ENCODE measurements around the gene RNF31. TPM values are rescaled to one million over a fixed set of nuclear protein-coding genes. Genes with fewer than 3 reads are reported as not detected.

The RNF31 gene
- polyA plus RNA-seq, 1 of the 3 experiments (the other 2 are of a cell fraction), result 19.2 TPM

- DNase-seq, result no peak
- H3K9ac ChIP-seq, result peak overlapping the region; percentile 57; the same call in 1 of the 2 replicates
- peak overlapping the region; percentile 13 to 96; a peak in 3 of 4 replicates for H3K4me3 ChIP-seq (ENCODE audit: low read depth in 2 of 2, low read length in 1 of 2)
- no peaks in the 10 kb centered on the region for H3K9me2 ChIP-seq
- WGBS (ENCODE audit: low lambda C conversion rate), result 0% methylated on average over 3 of the region's 3 CpGs
- ChIA-PET POLR2A (interaction anchor here (0.6 to 3.2 kb wide), 10 partner anchors 9 to 54 kb away, joined by 3 to 10 read pairs (median 5); partner anchors contain the start of genes CHMP4A, EMC9, IRF9 and PSME2), CTCF (interaction anchor here (0.8 to 2.6 kb wide), 7 partner anchors 28 to 243 kb away, joined by 3 to 8 read pairs (median 4); partner anchors contain the start of genes CIDEB, DCAF11, IRF9 and NRL)
- H3K4me2 ChIP-seq, result peak overlapping the region; percentile 98
- H3K9me3 ChIP-seq, result no peaks in the 10 kb centered on the region
- H4K20me1 ChIP-seq (ENCODE audit: insufficient read depth), result no peaks in the 10 kb centered on the region
- H3K4me1 ChIP-seq (ENCODE audit: control insufficient read depth in 1 of 2, insufficient read depth in 2 of 2, low read depth in 1 of 2, low read length in 1 of 2), result peaks cover 9 to 21% of the 10 kb centered on the region in 2 experiments
- peak overlapping the region; percentile 82 for H2AFZ ChIP-seq (ENCODE audit: low read depth)
- TF ChIP-seq SIN3A (IDR thresholded peaks at IDR 0.05; ENCODE audit: borderline replicate concordance, low read depth, low read length), result no peak
- TF ChIP-seq, protein P1, sequence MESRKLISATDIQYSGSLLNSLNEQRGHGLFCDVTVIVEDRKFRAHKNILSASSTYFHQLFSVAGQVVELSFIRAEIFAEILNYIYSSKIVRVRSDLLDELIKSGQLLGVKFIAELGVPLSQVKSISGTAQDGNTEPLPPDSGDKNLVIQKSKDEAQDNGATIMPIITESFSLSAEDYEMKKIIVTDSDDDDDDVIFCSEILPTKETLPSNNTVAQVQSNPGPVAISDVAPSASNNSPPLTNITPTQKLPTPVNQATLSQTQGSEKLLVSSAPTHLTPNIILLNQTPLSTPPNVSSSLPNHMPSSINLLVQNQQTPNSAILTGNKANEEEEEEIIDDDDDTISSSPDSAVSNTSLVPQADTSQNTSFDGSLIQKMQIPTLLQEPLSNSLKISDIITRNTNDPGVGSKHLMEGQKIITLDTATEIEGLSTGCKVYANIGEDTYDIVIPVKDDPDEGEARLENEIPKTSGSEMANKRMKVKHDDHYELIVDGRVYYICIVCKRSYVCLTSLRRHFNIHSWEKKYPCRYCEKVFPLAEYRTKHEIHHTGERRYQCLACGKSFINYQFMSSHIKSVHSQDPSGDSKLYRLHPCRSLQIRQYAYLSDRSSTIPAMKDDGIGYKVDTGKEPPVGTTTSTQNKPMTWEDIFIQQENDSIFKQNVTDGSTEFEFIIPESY (IDR thresholded peaks at IDR 0.05; ENCODE audit: borderline replicate concordance, low read depth), result no peak
- TF ChIP-seq CTCF (IDR thresholded peaks at IDR 0.05), result no peak
- TF ChIP-seq NFIC (IDR thresholded peaks at IDR 0.05; ENCODE audit: borderline replicate concordance), result 0 out of 2 replicates have a peak, but pooled peaks have one; percentile 1
- H3K27me3 ChIP-seq (ENCODE audit: insufficient read depth), result no peaks in the 10 kb centered on the region
- H3K36me3 ChIP-seq (replicated peaks in 1 of 2; ENCODE audit: control insufficient read depth in 1 of 2, insufficient read depth in 2 of 2, low read length in 1 of 2), result peaks cover 36 to 58% of the 10 kb centered on the region in 2 experiments
- peaks cover 46% of the 10 kb centered on the region for H3K79me2 ChIP-seq (ENCODE audit: insufficient read depth)
- H3K27ac ChIP-seq (ENCODE audit: low read depth in 2 of 2, low read length in 1 of 2), result peak overlapping the region; percentile 72 to 82
- peaks cover 13% of the 10 kb centered on the region for H3F3A ChIP-seq (replicated peaks; ENCODE audit: insufficient read depth)
Measured at GRCh38 chr14:24189059-24189375, 41.7 kb downstream of the RNF31 start.

DNA sequence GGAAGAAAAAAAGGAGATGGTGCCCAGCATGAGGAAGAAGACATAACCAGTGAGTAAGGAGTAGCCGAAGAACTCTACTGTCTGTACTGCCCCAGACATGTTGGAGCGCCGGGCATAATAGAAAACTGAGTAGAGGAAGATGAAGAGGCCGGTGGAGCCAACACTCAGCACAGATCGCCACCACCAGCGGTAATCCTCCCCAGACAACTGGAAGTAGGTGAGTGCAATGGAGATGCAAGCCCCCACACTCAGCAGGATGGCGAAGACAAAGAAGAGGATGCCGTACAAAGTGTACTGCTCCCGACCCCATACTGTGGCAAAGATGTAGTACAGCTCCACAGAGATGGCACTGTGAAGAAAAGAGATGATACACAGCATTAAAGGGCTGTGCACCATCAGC is 42.2 kb downstream of the RNF31 start:
- 94% methylated on average over 9 of the region's 9 CpGs for WGBS (ENCODE audit: low lambda C conversion rate)
- Histone ChIP-seq H3K9ac (peak overlapping the region; percentile 57; the same call in 1 of the 2 replicates), H4K20me1 (ENCODE audit: insufficient read depth) (no peaks in the 10 kb centered on the region), H3K4me1 (ENCODE audit: control insufficient read depth in 1 of 2, insufficient read depth in 2 of 2, low read depth in 1 of 2, low read length in 1 of 2) (peaks cover 12 to 23% of the 10 kb centered on the region in 2 experiments), H3K9me2 (no peaks in the 10 kb centered on the region), H3K27ac (ENCODE audit: low read depth in 2 of 2, low read length in 1 of 2) (peak overlapping the region; percentile 72 to 82), H3K79me2 (ENCODE audit: insufficient read depth) (peaks cover 51% of the 10 kb centered on the region), H3K9me3 (no peaks in the 10 kb centered on the region), H3K4me2 (peak overlapping the region; percentile 98), H3K36me3 (replicated peaks in 1 of 2; ENCODE audit: control insufficient read depth in 1 of 2, insufficient read depth in 2 of 2, low read length in 1 of 2) (peaks cover 35 to 54% of the 10 kb centered on the region in 2 experiments), H3K27me3 (ENCODE audit: insufficient read depth) (no peaks in the 10 kb centered on the region), H3F3A (replicated peaks; ENCODE audit: insufficient read depth) (peaks cover 13% of the 10 kb centered on the region), H3K4me3 (ENCODE audit: low read depth in 2 of 2, low read length in 1 of 2) (no peak overlapping the region), H2AFZ (ENCODE audit: low read depth) (peak overlapping the region; percentile 82; the same call in 1 of the 2 replicates)
- no peak for DNase-seq
- TF ChIP-seq ELF1 (IDR thresholded peaks at IDR 0.05) (no peak), MXI1 (IDR thresholded peaks at IDR 0.05; ENCODE audit: low read depth, low read length) (no peak), TCF12 (IDR thresholded peaks at IDR 0.05) (no peak)
- ChIA-PET CTCF (interaction anchor here (0.7 to 2.6 kb wide), 5 partner anchors 9 to 131 kb away, joined by 3 to 8 read pairs (median 5); partner anchors contain the start of genes CIDEB and TINF2), POLR2A (interaction anchor here (0.6 to 3.2 kb wide), 7 partner anchors 11 to 53 kb away, joined by 3 to 10 read pairs (median 5); partner anchors contain the start of genes CHMP4A, EMC9, PSME2 and RNF31)

Data from SK-N-SH (cell line).